Measurements from ENCODE around the gene TRAF2. TPM values are rescaled to one million over a fixed set of nuclear protein-coding genes. Genes with fewer than 3 reads are reported as not detected.

TRAF2 gene
- total and polyA plus RNA-seq, 2 donors (not counting 1 experiment from before 2014, with no cell fraction given): 25.5 to 54.5 TPM

- Histone ChIP-seq H3K27ac (ENCODE audit: low read length in 2 of 2) (no peak overlapping the region), H2AFZ (ENCODE audit: insufficient read depth, low read depth, low read length, poor library complexity, severe bottlenecking) (no peak overlapping the region), H3K9me3 (ENCODE audit: control extremely low read depth in 1 of 3, control insufficient read depth in 2 of 3, insufficient read depth in 1 of 3, low read length in 2 of 3) (peaks cover 0 to 2% (median 0%) of the 10 kb centered on the region in 3 donors), H3K4me3 (ENCODE audit: control extremely low read depth in 1 of 5, extremely low read depth in 1 of 5, insufficient read depth in 1 of 5, low read depth in 2 of 5, low read length in 4 of 5) (no peak overlapping the region), H3K79me2 (ENCODE audit: control insufficient read depth, insufficient read depth, low read length) (no peaks in the 10 kb centered on the region), H3K9ac (ENCODE audit: low read length) (no peak overlapping the region), H3K36me3 (replicated peaks in 1 of 2; ENCODE audit: control extremely low read depth in 1 of 2, control insufficient read depth in 1 of 2, extremely low read depth in 1 of 2, insufficient read depth in 2 of 2, low read length in 1 of 2) (no peaks in the 10 kb centered on the region), H4K20me1 (ENCODE audit: control insufficient read depth, insufficient read depth, low read length, poor library complexity, severe bottlenecking) (no peaks in the 10 kb centered on the region), H3K4me2 (replicated peaks; ENCODE audit: low read depth, low read length, poor library complexity, severe bottlenecking) (no peak overlapping the region), H3K4me1 (ENCODE audit: control insufficient read depth in 2 of 2, insufficient read depth in 2 of 2, low read length in 2 of 2) (no peaks in the 10 kb centered on the region), H3K27me3 (replicated peaks in 1 of 4; ENCODE audit: control extremely low read depth in 1 of 4, control insufficient read depth in 3 of 4, insufficient read depth in 4 of 4, low read length in 3 of 4) (peaks cover 0 to 6% (median under 1%) of the 10 kb centered on the region in 4 experiments)
- Mint-ChIP-seq H3K27me3 (no peaks in the 10 kb centered on the region), H3K4me3 (no peak overlapping the region), H3K4me1 (no peaks in the 10 kb centered on the region), H3K27ac (no peak overlapping the region), H3K9me3 (ENCODE audit: insufficient read depth) (no peaks in the 10 kb centered on the region)
- ATAC-seq (ENCODE audit: low read depth) (no peak), DNase-seq (no peak)
- WGBS (ENCODE audit: insufficient coverage): 91% methylated on average over 9 of the region's 9 CpGs
- POLR2A ChIA-PET: no interaction called here
- no peak for TF ChIP-seq EZH2 (IDR thresholded peaks at IDR 0.05; ENCODE audit: borderline replicate concordance, insufficient read depth, low read depth, low read length, poor library complexity, severe bottlenecking)
- TF ChIP-seq, protein P1, sequence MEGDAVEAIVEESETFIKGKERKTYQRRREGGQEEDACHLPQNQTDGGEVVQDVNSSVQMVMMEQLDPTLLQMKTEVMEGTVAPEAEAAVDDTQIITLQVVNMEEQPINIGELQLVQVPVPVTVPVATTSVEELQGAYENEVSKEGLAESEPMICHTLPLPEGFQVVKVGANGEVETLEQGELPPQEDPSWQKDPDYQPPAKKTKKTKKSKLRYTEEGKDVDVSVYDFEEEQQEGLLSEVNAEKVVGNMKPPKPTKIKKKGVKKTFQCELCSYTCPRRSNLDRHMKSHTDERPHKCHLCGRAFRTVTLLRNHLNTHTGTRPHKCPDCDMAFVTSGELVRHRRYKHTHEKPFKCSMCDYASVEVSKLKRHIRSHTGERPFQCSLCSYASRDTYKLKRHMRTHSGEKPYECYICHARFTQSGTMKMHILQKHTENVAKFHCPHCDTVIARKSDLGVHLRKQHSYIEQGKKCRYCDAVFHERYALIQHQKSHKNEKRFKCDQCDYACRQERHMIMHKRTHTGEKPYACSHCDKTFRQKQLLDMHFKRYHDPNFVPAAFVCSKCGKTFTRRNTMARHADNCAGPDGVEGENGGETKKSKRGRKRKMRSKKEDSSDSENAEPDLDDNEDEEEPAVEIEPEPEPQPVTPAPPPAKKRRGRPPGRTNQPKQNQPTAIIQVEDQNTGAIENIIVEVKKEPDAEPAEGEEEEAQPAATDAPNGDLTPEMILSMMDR (IDR thresholded peaks at IDR 0.05): no peak
- CTCF ChIA-PET: no interaction called here
- intact Hi-C loops (cut with micrococcal nuclease): no loop called here
These were observed 69.6 kb downstream of the TRAF2 start for GRCh38 chr9:136955943-136956335.

DNA sequence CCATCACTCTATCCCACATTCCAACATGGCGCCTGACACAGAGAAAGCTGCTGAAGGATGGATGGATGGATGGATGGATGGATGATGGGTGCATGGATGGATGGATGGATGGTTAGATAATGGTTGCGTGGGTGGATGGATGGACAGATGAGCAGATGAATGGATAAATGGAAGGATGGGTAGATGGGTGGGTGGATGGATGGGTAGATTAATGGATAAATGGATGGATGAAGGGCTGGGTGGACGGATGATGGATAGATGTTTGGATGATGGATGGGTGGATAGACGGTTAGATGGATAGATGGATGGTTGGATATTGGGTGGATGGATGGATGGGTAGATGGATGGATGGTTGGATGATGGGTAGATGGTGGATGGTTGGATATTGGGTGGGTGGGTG is 70.3 kb downstream of the TRAF2 start:
- intact Hi-C loops (cut with micrococcal nuclease): no loop called here

More for the DNA sequence above, 70.3 kb downstream of the TRAF2 start:
- Histone ChIP-seq H2AFZ (ENCODE audit: insufficient read depth, low read depth, low read length, poor library complexity, severe bottlenecking) (no peak overlapping the region), H3K27me3 (replicated peaks in 1 of 4; ENCODE audit: control extremely low read depth in 1 of 4, control insufficient read depth in 3 of 4, insufficient read depth in 4 of 4, low read length in 3 of 4) (peaks cover 0 to 6% (median under 1%) of the 10 kb centered on the region in 4 experiments), H3K27ac (ENCODE audit: low read length in 2 of 2) (no peak overlapping the region), H3K4me2 (replicated peaks; ENCODE audit: low read depth, low read length, poor library complexity, severe bottlenecking) (no peak overlapping the region), H3K4me3 (ENCODE audit: control extremely low read depth in 1 of 5, extremely low read depth in 1 of 5, insufficient read depth in 1 of 5, low read depth in 2 of 5, low read length in 4 of 5) (no peak overlapping the region), H3K4me1 (ENCODE audit: control insufficient read depth in 2 of 2, insufficient read depth in 2 of 2, low read length in 2 of 2) (no peaks in the 10 kb centered on the region), H4K20me1 (ENCODE audit: control insufficient read depth, insufficient read depth, low read length, poor library complexity, severe bottlenecking) (no peaks in the 10 kb centered on the region), H3K9ac (ENCODE audit: low read length) (no peak overlapping the region), H3K9me3 (ENCODE audit: control extremely low read depth in 1 of 3, control insufficient read depth in 2 of 3, insufficient read depth in 1 of 3, low read length in 2 of 3) (peaks cover 0 to 2% (median 0%) of the 10 kb centered on the region in 3 donors), H3K36me3 (replicated peaks in 1 of 2; ENCODE audit: control extremely low read depth in 1 of 2, control insufficient read depth in 1 of 2, extremely low read depth in 1 of 2, insufficient read depth in 2 of 2, low read length in 1 of 2) (no peaks in the 10 kb centered on the region), H3K79me2 (ENCODE audit: control insufficient read depth, insufficient read depth, low read length) (no peaks in the 10 kb centered on the region)
- H3K27ac Mint-ChIP-seq: no peak overlapping the region
- no peak overlapping the region for H3K4me3 Mint-ChIP-seq
- ATAC-seq (ENCODE audit: low read depth): no peak
- no peaks in the 10 kb centered on the region for H3K9me3 Mint-ChIP-seq (ENCODE audit: insufficient read depth)
- H3K27me3 Mint-ChIP-seq: no peaks in the 10 kb centered on the region
- no peaks in the 10 kb centered on the region for H3K4me1 Mint-ChIP-seq
- TF ChIP-seq, protein P1 (IDR thresholded peaks at IDR 0.05): no peak
- no peak for TF ChIP-seq EZH2 (IDR thresholded peaks at IDR 0.05; ENCODE audit: borderline replicate concordance, insufficient read depth, low read depth, low read length, poor library complexity, severe bottlenecking)
- POLR2A ChIA-PET: no interaction called here
- no peak for DNase-seq
- CTCF ChIA-PET: no interaction called here
- 88% methylated on average over 3 of the region's 4 CpGs for WGBS (ENCODE audit: insufficient coverage)
